ENCODE results near the gene VRK2. TPM values are rescaled to one million over a fixed set of nuclear protein-coding genes. Genes with fewer than 3 reads are reported as not detected.
A peak's percentile ranks its signal among the peaks of the same experiment; 100 is the strongest.
"Not testable (repeated sequence)": the region's sequence is repeated elsewhere in the genome, so short reads cannot be mapped to it uniquely, and the experiment has no call there.

Gene VRK2
- total and polyA plus RNA-seq, 5 donors from 2014 or later = 20.5 to 28.6 (median 24.0) TPM

DNA sequence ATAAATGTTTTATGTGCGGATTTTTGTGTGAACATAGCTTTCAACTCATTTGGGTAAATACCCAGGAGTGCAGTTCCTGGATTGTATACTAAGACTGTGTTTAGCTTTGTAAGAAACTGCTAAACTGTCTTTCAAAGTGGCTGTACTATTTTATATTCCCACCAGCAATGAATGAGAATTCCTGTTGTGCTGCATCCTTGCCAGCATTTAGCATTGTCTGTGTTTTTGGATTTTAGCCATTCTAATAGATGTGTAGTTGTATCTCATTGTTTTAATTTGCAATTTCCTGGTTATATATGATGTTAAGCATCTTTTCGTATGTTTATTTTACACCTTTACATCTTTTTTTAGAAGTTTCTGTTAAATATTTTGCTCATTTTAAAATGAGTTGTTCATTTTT is 24.2 kb downstream of the VRK2 start:
- peaks cover 0 to 10% (median 1%) of the 10 kb centered on the region in 7 donors for H3K9me3 Mint-ChIP-seq

DNA sequence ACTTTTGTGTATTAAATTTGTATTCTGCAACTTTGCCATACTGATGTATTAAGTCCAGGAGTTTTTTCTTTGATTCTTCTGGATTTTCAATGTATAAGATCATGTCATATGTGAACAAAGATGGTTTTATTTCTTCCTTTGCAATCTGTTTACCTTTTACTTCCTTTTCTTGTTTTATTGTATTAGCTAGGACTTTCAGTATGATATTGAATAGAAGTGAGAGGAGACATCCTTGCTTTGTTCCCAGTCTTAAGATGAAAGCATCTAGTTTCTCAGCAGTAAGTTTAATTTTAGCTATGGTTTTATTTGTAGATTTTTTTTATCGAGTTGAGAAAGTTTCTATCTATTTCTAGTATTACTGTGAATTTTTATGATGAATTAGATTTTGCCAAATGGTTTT is 25.5 kb downstream of the VRK2 start:
- Mint-ChIP-seq H3K27ac (peak overlapping the region in 1 of 3 donors; percentile 48), H3K27me3 (no peaks in the 10 kb centered on the region), H3K9me3 (peaks cover 0 to 10% (median 1%) of the 10 kb centered on the region in 7 donors), H3K36me3 (peaks cover 28% of the 10 kb centered on the region), H3K4me1 (peaks cover 27 to 38% (median 32%) of the 10 kb centered on the region in 4 donors), H3K4me3 (no peak overlapping the region)
- Histone ChIP-seq H3K27ac (ENCODE audit: insufficient read depth, low read length, poor library complexity, severe bottlenecking) (no peak overlapping the region), H3K9me3 (ENCODE audit: control insufficient read depth in 2 of 2, low read length in 2 of 2) (no peaks in the 10 kb centered on the region), H3K36me3 (ENCODE audit: control insufficient read depth, insufficient read depth, low read length) (no peaks in the 10 kb centered on the region), H3K4me3 (ENCODE audit: low read depth, low read length) (no peak overlapping the region), H3K4me1 (ENCODE audit: control insufficient read depth, insufficient read depth, low read length, poor library complexity, severe bottlenecking) (no peaks in the 10 kb centered on the region), H3K27me3 (ENCODE audit: control insufficient read depth, insufficient read depth, low read length) (no peaks in the 10 kb centered on the region)
- DNase-seq (no peak), ATAC-seq (ENCODE audit: low read depth in 2 of 2) (no peak)

More for the DNA sequence above, 24.2 kb downstream of the VRK2 start:
- Mint-ChIP-seq H3K36me3 (peaks cover 33% of the 10 kb centered on the region), H3K27me3 (no peaks in the 10 kb centered on the region), H3K4me3 (no peak overlapping the region), H3K27ac (peak overlapping the region in 1 of 3 donors; percentile 2), H3K4me1 (peaks cover 37 to 48% (median 40%) of the 10 kb centered on the region in 4 donors)
- Histone ChIP-seq H3K4me3 (ENCODE audit: low read depth, low read length) (no peak overlapping the region), H3K36me3 (ENCODE audit: control insufficient read depth, insufficient read depth, low read length) (no peaks in the 10 kb centered on the region), H3K27ac (ENCODE audit: insufficient read depth, low read length, poor library complexity, severe bottlenecking) (no peak overlapping the region), H3K27me3 (ENCODE audit: control insufficient read depth, insufficient read depth, low read length) (no peaks in the 10 kb centered on the region), H3K9me3 (ENCODE audit: control insufficient read depth in 2 of 2, low read length in 2 of 2) (no peaks in the 10 kb centered on the region), H3K4me1 (ENCODE audit: control insufficient read depth, insufficient read depth, low read length, poor library complexity, severe bottlenecking) (no peaks in the 10 kb centered on the region)
- DNase-seq = no peak
- no peak for ATAC-seq (ENCODE audit: low read depth in 2 of 2)

DNA sequence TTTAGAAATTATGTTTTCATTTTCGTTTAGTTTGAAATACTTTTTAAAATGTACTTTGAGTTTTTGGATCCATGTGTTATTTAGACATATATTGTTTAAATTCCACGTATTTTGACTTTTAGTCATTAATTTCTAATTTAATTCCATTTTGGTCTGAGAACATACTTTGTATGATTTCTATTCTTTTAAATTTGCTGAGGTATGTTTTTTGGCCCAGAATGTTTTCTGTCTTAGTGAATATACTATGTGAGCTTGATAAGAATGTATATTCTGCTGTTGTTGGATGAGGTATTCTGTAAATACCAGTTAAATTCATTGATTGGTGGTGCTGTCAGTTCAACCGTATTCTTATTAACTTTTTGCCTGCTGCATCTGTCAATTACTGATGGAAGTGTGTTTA is 26.4 kb downstream of the VRK2 start:
- H3K4me1 ChIP-seq (ENCODE audit: control insufficient read depth, insufficient read depth, low read length, poor library complexity, severe bottlenecking) = no peaks in the 10 kb centered on the region
- Mint-ChIP-seq H3K27me3 (no peaks in the 10 kb centered on the region), H3K36me3 (peaks cover 32% of the 10 kb centered on the region), H3K9me3 (peaks cover 0 to 10% (median 4%) of the 10 kb centered on the region in 7 donors), H3K27ac (no peak overlapping the region), H3K4me3 (no peak overlapping the region), H3K4me1 (peaks cover 32 to 41% (median 36%) of the 10 kb centered on the region in 4 donors)
- no peaks in the 10 kb centered on the region for H3K27me3 ChIP-seq (ENCODE audit: control insufficient read depth, insufficient read depth, low read length)
- H3K36me3 ChIP-seq (ENCODE audit: control insufficient read depth, insufficient read depth, low read length) = no peaks in the 10 kb centered on the region
- H3K9me3 ChIP-seq (ENCODE audit: control insufficient read depth in 2 of 2, low read length in 2 of 2) = no peaks in the 10 kb centered on the region
- no peak overlapping the region for H3K4me3 ChIP-seq (ENCODE audit: low read depth, low read length)
- DNase-seq (no peak), ATAC-seq (ENCODE audit: low read depth in 2 of 2) (no peak)
- no peak overlapping the region for H3K27ac ChIP-seq (ENCODE audit: insufficient read depth, low read length, poor library complexity, severe bottlenecking)

DNA sequence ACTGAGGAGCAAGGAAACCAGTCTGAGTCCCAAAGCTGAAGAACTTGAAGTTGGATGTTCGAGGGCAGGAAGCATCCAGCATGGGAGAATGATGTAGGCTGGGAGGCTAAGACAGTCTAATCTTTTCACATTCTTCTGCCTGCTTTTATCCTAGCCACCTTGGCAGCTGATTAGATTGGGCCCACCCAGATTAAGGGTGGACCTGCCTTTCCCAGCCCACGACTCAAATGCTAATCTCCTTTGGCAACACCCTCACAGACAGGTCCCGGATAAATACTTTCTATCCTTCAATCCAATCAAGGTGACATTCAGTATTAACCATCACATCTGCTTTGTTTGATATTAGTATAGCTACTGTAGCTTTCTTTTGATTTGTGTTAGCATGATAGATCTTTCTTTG is 27.1 kb downstream of the VRK2 start:
- Histone ChIP-seq H3K36me3 (ENCODE audit: control insufficient read depth, insufficient read depth, low read length) (no peaks in the 10 kb centered on the region), H3K4me3 (ENCODE audit: low read depth, low read length) (no peak overlapping the region), H3K27me3 (ENCODE audit: control insufficient read depth, insufficient read depth, low read length) (no peaks in the 10 kb centered on the region), H3K4me1 (ENCODE audit: control insufficient read depth, insufficient read depth, low read length, poor library complexity, severe bottlenecking) (no peaks in the 10 kb centered on the region), H3K9me3 (ENCODE audit: control insufficient read depth in 2 of 2, low read length in 2 of 2) (no peaks in the 10 kb centered on the region), H3K27ac (ENCODE audit: insufficient read depth, low read length, poor library complexity, severe bottlenecking) (no peak overlapping the region)
- Mint-ChIP-seq H3K36me3 (peaks cover 25% of the 10 kb centered on the region), H3K27ac (no peak overlapping the region), H3K27me3 (no peaks in the 10 kb centered on the region), H3K9me3 (peaks cover 0 to 6% (median 0%) of the 10 kb centered on the region in 7 donors), H3K4me1 (peaks cover 28 to 46% (median 37%) of the 10 kb centered on the region in 4 donors), H3K4me3 (no peak overlapping the region)
- DNase-seq = no peak
- no peak for ATAC-seq (ENCODE audit: low read depth in 2 of 2)

DNA sequence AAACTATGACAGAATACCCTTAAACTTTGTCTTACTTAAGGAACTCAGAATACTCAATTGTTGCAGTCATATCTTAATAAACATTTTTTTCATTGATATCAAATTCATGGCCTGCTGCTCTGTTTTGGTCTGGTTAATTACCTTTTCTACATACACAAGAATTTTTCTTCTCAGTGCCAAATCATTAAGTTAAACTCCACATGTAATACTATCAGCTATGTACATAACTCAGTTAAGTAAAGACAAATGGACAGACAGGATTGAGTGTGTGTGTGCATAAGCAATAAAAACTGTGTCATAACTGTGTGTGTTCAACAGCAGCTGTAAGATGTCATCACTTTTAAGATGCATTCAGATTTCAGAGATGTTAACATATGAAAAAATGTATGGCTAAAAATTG is 34.4 kb downstream of the VRK2 start:
- Mint-ChIP-seq H3K36me3 (peaks cover 11% of the 10 kb centered on the region), H3K4me3 (no peak overlapping the region), H3K9me3 (peaks cover 0 to 5% (median 0%) of the 10 kb centered on the region in 7 donors), H3K4me1 (peaks cover 7 to 27% (median 10%) of the 10 kb centered on the region in 4 donors), H3K27ac (no peak overlapping the region), H3K27me3 (no peaks in the 10 kb centered on the region)
- Histone ChIP-seq H3K9me3 (ENCODE audit: control insufficient read depth in 2 of 2, low read length in 2 of 2) (no peaks in the 10 kb centered on the region), H3K27ac (ENCODE audit: insufficient read depth, low read length, poor library complexity, severe bottlenecking) (no peak overlapping the region), H3K4me1 (ENCODE audit: control insufficient read depth, insufficient read depth, low read length, poor library complexity, severe bottlenecking) (no peaks in the 10 kb centered on the region), H3K27me3 (ENCODE audit: control insufficient read depth, insufficient read depth, low read length) (no peaks in the 10 kb centered on the region), H3K4me3 (ENCODE audit: low read depth, low read length) (no peak overlapping the region), H3K36me3 (ENCODE audit: control insufficient read depth, insufficient read depth, low read length) (no peaks in the 10 kb centered on the region)
- ATAC-seq (ENCODE audit: low read depth in 2 of 2) (no peak), DNase-seq (no peak)

DNA sequence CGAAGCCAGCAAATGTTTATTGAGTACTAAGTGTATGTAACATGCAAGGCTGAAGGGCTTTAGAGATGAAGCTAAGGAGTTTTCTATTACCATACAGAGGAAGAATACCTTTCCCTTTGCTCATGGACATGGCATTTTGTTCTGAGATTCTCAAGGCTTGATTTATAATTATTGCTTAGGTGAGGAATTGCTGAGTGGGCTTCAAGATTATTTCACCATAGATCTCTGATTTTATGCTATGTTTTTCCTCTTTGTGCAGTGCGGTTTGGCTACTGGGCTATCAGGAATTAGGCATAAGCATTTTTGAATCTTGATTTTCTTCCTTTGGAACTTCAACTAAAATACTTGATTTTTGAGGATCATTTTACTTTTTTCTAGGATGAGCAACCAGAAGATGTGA is 42.5 kb downstream of the VRK2 start:
- no peak for ATAC-seq (ENCODE audit: low read depth in 2 of 2)
- Histone ChIP-seq H3K4me3 (ENCODE audit: low read depth, low read length) (no peak overlapping the region), H3K27me3 (ENCODE audit: control insufficient read depth, insufficient read depth, low read length) (no peaks in the 10 kb centered on the region), H3K4me1 (ENCODE audit: control insufficient read depth, insufficient read depth, low read length, poor library complexity, severe bottlenecking) (no peaks in the 10 kb centered on the region), H3K36me3 (ENCODE audit: control insufficient read depth, insufficient read depth, low read length) (peaks cover 36% of the 10 kb centered on the region), H3K9me3 (ENCODE audit: control insufficient read depth in 2 of 2, low read length in 2 of 2) (no peaks in the 10 kb centered on the region), H3K27ac (ENCODE audit: insufficient read depth, low read length, poor library complexity, severe bottlenecking) (no peak overlapping the region)
- peaks cover 0 to 18% (median 7%) of the 10 kb centered on the region in 4 donors for H3K4me1 Mint-ChIP-seq
- H3K4me3 Mint-ChIP-seq = no peak overlapping the region
- no peak for DNase-seq
- H3K27ac Mint-ChIP-seq = peak overlapping the region in 1 of 3 donors; percentile 17
- peaks cover 0 to 3% (median 0%) of the 10 kb centered on the region in 7 donors for H3K9me3 Mint-ChIP-seq
- H3K27me3 Mint-ChIP-seq = no peaks in the 10 kb centered on the region
- peaks cover 61% of the 10 kb centered on the region for H3K36me3 Mint-ChIP-seq

DNA sequence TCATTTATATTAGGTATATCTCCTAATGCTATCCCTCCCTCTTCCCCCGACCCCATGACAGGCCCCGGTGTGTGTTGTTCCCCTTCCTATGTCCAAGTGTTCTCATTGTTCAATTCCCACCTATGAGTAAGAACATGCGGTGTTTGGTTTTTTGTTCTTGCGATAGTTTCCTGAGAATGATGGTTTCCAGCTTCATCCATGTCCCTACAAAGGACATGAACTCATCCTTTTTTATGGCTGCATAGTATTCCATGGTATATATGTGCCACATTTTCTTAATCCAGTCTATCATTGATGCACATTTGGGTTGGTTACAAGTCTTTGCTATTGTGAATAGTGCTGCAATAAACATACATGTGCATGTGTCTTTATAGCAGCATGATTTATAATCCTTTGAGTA is 46.2 kb downstream of the VRK2 start:
- H3K4me3 ChIP-seq (ENCODE audit: low read depth, low read length); H3K4me1 ChIP-seq (ENCODE audit: control insufficient read depth, insufficient read depth, low read length, poor library complexity, severe bottlenecking); ATAC-seq (ENCODE audit: low read depth in 2 of 2); H3K27me3 ChIP-seq (ENCODE audit: control insufficient read depth, insufficient read depth, low read length); H3K27me3 Mint-ChIP-seq; DNase-seq; H3K9me3 ChIP-seq (ENCODE audit: control insufficient read depth in 2 of 2, low read length in 2 of 2); H3K27ac ChIP-seq (ENCODE audit: insufficient read depth, low read length, poor library complexity, severe bottlenecking); H3K4me3 Mint-ChIP-seq; H3K27ac Mint-ChIP-seq: not testable (repeated sequence)
- peaks cover 0 to 12% (median 4%) of the 10 kb centered on the region in 7 donors for H3K9me3 Mint-ChIP-seq
- H3K36me3 ChIP-seq (ENCODE audit: control insufficient read depth, insufficient read depth, low read length) = peaks cover 36% of the 10 kb centered on the region
- peaks cover 0 to 13% (median 6%) of the 10 kb centered on the region in 4 donors for H3K4me1 Mint-ChIP-seq
- peaks cover 59% of the 10 kb centered on the region for H3K36me3 Mint-ChIP-seq

DNA sequence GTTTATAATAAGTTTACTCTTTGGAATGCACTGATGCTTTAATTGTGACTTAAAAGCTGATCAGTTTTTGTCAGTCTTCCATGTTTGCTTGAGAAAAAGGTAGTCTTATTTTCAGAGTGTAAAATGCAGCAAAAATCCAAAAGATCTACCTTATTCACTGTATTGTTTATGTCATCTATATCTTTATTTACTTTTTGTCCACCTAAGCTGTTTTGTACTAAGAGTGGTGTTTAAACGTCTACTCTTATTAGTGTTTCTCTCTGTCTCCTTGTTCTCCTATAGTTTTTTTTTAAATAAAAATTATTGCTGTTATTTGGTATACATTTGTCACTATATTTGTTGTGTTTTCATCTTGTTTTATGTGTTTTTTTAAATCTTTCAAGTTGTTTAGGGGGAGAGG is 50.4 kb downstream of the VRK2 start:
- H3K27ac ChIP-seq (ENCODE audit: insufficient read depth, low read length, poor library complexity, severe bottlenecking) = no peak overlapping the region
- no peaks in the 10 kb centered on the region for H3K4me1 ChIP-seq (ENCODE audit: control insufficient read depth, insufficient read depth, low read length, poor library complexity, severe bottlenecking)
- H3K9me3 Mint-ChIP-seq = peaks cover 0 to 12% (median 2%) of the 10 kb centered on the region in 7 donors
- no peak overlapping the region for H3K4me3 Mint-ChIP-seq
- no peak overlapping the region for H3K4me3 ChIP-seq (ENCODE audit: low read depth, low read length)
- H3K9me3 ChIP-seq (ENCODE audit: control insufficient read depth in 2 of 2, low read length in 2 of 2) = peaks cover 0 to 4% of the 10 kb centered on the region in 2 experiments
- peaks cover 29% of the 10 kb centered on the region for H3K36me3 Mint-ChIP-seq
- no peak overlapping the region for H3K27ac Mint-ChIP-seq
- H3K36me3 ChIP-seq (ENCODE audit: control insufficient read depth, insufficient read depth, low read length) = peaks cover 4% of the 10 kb centered on the region
- H3K27me3 ChIP-seq (ENCODE audit: control insufficient read depth, insufficient read depth, low read length) = no peaks in the 10 kb centered on the region
- DNase-seq = no peak
- ATAC-seq (ENCODE audit: low read depth in 2 of 2) = no peak
- no peaks in the 10 kb centered on the region for H3K27me3 Mint-ChIP-seq
- H3K4me1 Mint-ChIP-seq = peaks cover 0 to 15% (median 4%) of the 10 kb centered on the region in 4 donors

Measured in CD4-positive, CD25-positive, alpha-beta regulatory T cell (primary cell).